Measurements from ENCODE around the gene KCTD15.

DNA sequence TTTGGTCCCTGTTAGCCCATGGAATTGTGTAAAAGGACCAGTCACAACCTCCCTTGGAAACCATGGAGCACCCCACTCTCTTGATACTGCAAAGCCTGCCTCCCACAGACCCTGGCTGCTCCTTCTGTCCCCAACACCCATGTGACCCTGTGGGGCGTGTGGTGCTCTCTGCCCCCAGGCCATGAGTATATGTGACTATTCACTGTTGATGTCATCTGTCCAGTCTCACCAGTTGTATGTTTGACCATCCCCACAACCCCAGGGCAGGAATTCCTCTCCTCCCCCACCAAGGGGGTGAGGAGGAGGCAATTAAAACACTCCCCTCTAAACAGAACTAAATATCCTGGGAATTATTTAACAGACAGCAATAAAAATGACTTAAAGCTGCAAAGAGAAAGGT, 35.2 kb downstream of the KCTD15 start:
- TF ChIP-seq GATA2 (IDR thresholded peaks at IDR 0.05; ENCODE audit: low read depth, low read length) (no peak), GATA3 (IDR thresholded peaks at IDR 0.05; ENCODE audit: low read depth, low read length) (no peak)
